GM19043 (cell line): ENCODE results near the gene FRMD1.

Source experiments
- ATAC-seq: cut with Tn5 transposase; IDR thresholded peaks from one replicate; pipeline ENCODE4 v1.9.1; 2021; ENCODE audit warnings: low read depth; ENCODE audit not compliant: unreplicated experiment

FRMD1 gene

DNA sequence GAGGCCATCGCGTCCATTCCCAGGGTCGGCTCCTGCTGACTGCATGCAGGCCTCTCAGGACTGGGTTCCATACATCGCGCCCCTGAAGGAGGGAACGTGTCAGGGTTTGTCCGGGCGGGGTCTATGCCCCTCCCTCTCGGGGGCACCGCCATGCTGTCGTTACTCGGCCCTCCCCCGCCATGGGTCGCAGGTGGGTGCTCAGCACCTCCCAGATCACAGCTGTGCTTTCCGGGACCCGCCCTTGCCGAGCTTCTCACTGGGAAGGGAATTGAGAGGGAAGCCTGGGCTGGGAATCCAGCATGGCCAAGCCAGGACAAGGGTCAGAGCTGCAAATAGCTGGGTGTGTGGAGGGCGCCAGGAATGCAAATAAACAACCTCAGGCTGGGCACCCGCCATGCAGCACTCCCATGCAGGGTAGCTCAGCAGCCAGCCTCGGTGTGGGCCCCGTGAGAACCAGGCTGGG is at the start of gene FRMD1:
FRMD1 (minus strand) TSS at position 270 of the 463 bp plus-strand sequence; CDS start at position 152, 118 bp downstream.
- no peak for ATAC-seq

DNA sequence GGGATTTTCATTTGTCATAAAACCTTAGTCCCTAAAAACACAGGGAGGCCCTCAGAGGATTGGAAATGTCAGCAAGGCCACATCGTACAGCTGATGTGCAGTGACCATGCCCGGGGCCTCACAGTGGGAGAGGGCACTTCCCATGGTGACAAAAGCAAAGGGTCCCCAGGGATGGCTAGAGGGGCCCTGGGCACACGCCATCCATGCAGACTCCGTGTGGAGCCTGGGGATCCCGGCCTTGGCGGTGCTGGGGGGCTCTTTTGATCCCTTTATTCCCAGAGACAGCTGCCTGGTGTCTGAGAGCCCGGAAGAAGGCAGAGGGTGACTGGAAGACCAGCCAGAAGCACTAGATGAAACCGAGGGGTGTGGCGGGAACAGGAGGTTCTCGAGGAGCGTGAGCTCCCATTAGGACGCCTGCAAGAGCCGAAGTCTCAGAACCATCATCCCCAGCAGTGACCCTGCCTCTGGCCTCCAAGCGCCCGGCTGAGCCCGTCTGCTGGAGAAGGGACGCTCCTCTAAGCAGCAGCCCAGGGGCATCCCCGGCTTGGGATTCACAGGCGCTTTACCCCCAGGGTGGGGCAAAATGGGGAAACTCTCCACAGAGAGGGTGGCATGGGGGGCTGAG is 49.1 kb upstream of the FRMD1 start:
- ATAC-seq = no peak

DNA sequence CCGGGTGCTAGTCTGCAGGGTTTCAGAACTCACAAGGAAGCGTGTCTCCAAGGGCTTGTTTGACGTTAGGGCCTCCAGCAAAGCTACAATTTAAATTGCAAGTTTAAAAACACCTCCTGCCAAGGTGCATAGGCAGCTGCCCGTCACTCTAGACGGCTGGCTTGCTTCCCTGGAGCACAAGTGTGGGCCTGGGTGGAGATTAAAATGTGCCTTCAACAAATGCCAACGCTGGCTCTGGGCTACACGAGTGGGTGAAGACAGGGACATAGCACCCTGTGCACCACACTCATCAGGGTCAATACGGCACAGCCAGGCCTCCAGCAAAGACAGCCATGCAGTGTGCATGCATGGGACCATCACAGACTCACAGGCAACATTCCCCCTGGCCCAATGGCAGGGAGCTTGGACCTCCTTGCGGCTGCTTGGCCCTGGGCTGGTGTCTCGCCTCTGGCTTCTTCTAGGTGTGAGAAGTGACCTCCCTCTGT is 48.4 kb upstream of the FRMD1 start:
- no peak for ATAC-seq

DNA sequence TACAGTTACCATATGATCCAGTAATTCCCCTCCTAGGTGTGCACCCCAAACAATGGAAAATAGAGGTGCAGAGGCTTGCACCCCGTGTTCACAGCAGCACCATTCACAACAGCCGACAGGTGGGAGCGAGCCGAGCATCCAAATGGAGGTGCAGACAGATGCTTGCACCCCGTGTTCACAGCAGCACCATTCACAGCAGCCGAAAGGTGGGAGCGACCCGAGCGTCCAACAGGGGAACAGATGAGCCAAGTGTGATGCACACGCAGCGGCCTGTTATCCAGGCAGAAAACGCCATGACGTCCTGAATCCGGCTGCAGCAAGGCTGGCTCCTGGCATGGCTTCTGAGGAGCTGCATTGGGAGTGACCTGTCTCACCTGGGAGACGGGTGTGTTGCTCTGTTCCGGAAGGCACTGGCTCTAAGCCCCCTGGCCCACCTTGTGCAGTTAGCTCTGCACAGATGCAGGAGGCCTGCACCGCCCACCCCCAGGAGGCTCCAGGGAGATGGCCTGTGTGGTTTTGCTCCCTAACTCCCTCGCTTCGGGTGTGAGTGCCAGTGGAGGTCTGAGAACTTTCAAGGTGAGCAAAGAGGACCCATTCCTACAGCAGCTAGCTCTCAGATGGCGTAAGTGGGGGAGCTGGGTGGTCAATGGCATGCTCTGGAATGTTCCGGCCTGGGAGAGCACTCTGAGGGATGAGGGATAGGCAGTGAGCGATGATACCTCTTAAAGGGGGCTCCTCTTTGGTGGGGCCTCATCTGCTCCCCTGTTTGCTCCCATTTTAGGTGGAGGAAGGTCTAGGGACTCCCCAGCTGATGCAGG is 47.8 kb upstream of the FRMD1 start:
- no peak for ATAC-seq

DNA sequence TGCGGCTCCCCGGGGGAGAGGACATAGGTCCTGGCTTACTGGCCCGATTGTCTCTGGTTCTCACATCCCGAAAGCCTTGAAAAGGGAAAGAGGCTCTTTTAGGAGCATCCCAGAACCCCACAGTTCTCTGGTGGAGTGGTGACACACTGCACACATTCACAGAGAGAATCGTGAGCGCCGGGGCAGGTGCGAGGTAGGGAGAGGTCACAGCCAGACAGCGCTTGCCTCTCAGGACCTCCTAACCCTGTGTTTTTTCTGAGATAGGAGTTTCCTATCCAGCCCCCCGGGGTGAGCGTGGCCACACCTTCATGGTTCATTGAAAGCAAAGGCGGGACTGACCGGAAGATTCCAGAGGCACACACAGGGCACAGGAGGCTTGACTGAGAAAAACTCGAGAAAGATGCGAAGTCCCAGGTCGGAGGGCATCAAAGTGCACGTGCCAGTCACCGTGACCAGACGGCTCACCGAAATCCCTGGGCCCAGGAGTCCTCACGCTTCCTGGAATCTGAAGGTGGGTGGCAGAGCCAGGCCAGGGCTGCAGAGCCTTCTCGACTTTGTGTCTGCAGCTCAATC is 46.5 kb upstream of the FRMD1 start:
- ATAC-seq = no peak

DNA sequence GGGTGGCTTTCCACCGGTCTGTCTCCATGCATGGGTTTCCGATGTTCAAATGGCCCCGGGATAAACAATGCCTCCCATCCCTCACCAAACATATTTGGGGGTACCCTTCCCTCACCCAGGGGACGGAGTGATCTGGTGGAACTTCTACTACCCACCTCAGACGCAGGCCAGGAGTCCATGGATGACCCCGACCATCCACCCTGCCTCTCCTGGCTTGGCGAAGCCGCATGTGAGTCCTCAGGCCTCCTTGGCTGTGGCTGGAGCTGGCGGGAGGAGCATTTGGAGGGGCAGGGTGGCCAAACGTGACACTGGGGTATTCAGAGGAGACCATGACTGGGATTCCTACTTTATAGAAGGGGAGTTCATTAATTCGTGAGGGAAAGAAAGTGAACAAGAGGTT is 45.9 kb upstream of the FRMD1 start:
- ATAC-seq = no peak

DNA sequence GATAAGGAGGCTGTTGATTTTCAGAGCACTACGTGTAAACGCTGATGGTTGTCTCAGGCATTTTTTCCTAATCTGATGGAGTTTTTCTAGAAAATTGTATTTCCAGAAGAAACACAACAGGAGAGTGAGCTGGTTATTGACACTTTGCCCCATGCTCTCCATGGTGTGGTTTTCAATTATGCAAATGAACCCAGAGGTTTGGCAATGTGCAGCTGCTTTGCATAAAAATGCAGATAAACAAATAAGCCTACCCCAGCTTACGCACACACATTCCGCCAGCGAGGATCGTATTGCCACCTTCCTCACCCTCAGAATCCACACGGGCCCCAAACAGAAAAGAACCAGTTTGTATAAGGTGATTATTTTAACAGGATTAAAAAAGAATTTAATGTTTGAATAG is 45.1 kb upstream of the FRMD1 start:
- no peak for ATAC-seq

DNA sequence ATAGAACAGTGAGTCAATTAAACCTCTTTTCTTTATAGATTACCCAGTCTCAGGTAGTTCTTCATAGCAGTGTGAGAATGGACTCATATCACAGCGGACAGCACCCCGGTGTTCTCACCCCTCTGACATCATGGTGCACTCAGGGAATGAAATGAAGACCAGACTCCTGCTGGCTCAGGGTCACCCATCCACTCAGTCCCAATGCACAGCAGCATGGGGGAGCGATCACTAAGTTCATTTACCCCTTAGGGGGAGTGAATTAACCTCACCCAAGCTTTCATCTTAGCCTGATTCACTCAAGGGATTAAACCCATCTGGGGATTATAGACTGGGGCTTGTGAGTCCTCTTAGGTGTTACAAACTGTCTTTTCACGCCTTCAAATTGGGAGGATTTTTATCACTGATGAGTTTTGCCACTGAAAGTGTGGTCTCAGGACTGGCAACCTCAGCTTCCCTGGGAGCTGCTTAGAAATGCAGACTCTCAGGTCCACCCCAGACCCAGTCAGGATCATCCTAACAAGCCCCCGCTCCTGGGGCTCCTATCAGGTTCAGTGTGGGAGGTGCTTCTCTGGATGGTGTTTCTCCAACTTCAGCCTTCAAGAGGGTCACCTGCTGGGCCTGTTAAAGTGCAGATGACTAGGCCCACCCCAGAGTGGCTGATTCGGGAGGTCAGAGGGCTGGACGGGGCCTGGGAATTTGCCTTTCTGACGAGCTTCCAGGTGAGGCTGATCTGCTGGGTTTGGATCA is 44.3 kb upstream of the FRMD1 start:
- ATAC-seq = no peak

DNA sequence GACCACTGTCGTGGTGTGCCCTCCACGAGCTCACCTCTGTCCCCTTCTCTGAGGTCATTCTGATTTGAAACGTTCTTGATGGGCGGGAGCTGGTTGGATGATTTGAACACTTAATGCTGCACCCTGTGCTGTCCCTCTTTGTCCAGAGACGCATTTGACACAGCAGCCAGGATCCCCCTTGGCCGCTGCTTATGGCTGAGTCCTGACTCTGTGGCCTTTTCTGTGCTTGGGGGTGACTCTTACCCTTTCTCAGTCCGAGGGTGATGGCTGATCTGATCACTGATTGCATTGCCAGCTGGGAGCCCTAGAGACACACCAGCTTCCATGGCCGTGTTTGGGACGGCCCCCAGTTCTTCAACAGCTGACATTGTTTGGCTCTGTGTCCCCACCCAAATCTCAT is 43.5 kb upstream of the FRMD1 start:
- no peak for ATAC-seq

DNA sequence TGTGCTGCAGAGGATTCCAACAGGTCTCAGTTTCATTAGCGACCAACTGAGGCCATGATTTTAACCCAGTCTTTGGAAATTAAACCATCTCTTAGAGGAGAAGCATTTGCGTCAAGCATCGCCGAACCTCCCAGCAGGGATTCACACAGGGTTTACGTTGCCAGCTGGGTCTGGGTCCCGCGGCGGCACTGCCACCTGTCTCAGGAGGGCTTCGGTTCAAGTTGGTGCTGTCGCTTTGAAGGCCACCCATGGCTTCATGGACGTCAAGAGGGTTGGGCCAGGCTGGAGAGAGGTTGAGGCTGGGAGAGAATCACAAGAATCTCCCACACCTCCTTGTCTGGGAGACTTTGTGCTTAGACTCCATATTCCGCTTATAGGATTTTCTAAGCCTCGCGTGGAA is 43.0 kb upstream of the FRMD1 start:
- ATAC-seq = no peak

DNA sequence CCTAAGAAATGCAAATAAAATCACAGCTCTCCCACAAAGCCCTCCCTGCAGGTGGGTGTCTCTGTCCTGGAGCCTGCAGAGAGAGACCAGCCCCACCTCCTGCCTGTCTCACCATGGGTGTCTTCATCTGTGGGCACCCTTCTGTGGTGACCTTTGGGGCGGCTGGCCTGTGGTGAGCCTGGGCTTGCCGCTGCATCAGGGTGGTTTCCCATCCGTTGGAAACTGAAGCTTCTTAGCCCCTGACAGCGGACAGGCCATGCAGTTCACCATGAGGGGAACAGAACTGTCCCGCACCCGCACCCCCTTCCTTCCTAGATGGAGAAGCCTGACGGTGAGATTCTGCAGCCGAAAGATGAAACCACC is 42.3 kb upstream of the FRMD1 start:
- ATAC-seq = no peak

DNA sequence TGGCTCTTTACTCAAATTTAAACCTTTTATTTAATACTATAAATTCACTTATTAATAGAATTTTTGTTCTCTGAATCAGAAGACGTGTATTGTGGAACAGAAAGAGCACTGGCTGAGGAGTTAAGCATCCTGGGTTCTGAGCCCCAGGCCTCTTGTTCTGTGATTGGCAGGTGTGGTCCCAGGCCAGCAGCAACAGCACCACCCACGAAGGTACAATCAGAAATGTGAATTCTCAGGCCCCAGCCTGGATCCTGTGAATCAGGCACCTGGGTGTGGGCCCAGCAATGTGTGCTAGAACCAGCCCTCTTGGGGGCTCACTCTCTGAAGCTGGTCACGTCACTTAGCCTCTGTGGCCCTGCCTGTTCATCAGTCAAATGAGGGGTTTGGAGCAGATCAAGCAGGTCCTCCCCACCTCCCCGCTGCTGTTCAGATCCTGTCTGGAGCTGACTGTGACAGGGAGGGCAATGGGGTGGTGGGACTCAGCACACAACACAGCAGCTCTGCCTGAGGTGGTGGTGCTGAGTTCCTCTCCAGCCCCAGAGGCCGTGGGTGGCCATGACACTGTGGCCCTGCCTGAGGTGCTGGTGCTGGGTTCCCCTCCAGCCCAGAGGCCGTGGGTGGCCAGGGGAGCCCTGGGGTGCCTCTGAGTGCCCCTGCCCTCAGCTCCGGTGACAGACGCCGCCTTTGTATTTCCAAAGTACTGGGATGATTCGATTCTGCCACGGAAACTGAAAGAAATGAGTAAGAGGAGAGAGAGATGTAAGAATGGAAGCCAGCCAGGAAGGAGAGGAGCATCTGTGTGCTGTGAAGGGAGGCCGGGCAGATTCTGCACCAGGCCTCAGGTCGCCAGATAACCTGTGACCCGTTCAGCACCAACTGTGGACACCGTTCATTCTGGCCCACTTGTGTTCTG is 41.6 kb upstream of the FRMD1 start:
- ATAC-seq = no peak

DNA sequence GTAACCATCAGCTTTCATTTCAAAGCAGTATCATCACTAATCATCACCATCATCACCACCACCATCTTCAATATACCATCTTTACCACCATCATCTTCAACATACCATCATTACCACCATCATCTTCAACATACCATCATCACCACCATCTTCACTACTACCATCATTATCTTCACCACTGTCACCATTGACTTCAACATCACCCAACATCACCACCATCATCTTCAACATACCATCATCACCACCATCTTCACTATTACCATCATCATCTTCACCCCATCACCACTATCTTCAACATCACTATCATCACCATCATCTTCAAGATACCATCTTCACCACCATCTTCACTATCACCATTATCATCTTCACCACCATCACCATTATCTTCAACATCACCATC is 40.5 kb upstream of the FRMD1 start:
- ATAC-seq = no peak

DNA sequence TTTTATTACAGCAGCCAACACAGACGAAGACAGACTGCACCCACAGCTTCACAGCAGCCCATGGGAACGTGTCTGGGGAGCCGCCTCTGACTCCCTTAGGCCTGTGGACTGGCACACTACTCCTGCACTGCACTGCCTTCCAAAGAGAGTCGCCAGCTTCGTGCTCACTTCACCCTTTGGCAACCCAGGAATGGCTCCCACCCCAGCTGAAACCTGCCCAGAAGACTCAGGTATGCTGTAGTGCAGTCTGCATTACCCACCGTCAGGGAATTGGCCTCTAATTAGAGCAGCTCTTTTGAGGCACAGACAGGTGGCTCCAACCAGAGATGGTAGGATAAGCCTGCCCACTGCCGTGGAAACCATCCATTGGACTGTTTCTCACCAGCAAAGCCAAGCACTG is 39.9 kb upstream of the FRMD1 start:
- no peak for ATAC-seq

DNA sequence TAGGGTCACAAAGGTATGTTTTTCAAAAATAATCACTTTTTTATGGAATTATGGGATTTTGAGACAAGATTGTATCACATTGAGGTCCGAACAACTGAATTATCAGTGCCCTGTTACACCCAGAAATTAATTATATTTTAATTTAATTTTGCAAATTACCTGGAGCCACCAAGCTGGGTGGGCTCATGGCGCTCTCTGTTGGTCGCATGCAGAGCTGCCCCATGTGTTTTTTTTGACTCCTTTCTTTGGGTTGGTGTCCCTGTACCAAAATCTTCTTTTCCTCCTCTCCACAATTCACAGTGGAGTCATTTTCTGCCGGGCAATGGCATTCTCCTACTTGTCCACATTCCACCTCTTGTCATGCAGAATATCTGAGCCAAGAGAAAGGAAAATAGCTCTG is 38.9 kb upstream of the FRMD1 start:
- no peak for ATAC-seq

DNA sequence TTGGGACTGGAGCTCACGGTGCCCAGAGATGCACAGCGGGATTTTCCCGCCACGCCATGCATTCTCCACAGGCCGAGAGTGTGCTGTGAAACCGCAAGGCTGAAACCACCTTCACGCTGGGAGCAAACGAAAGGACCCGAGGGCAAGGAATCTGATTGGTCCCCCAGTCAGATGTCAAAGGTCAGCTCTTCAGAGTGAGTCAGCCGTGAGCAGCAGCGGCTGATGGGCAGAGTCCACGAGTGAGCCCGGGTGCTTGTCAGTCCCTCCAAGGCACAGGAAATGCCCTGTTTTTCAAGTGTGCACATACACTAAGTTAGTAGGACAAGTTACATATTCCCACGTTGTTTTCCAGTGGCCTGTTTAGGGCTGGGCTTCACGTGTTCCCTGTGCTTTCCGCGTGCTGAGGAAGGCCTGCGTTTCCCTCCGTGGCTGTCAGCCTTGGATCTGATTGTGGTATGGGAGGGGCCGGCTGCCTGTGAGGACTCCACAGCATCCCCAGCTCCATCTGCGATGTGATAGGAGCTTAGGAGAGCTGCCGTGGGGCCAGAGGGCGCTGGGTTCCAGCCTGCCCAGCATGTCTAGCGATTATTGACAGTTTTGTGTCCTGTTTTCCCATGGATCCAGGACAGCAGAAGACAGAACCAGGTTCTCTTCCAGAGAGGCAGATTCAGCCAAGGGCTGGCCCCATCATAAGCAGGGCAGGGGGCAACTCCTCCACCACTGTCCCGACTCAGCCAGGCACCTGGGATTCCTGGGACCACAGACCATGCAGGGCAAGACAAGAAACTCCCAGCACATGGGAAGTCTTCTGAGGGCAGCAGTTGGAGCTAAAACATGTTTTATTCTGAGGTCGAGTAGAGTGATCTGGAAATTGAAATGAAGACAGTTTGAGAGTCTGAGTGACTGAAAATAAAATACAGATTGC is 38.2 kb upstream of the FRMD1 start:
- no peak for ATAC-seq

DNA sequence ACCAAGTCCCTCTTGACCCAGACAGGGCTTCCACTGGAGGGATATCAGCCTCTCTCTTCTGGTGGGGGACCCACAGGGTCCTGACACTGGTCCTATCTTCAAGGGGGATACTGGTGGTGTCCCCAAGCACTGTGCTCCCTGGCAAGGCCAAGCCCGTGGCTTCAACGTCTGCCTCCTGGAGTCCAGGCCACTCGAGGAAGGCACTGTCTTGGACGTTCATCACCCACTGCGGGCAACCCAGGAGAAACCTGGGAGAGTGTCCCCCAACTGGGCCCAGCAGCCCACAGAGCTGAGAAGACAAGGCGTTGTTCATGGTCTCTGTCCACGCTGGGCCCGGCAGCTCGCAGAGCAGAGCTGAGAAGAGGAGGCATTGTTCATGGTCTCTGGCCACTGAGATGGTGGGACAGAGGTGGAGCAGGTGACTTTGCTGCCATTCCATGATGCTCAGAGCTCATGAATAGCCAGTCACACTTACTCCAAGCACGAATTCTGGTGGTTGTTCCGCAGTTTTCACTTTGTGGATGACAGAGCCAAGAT is 37.5 kb upstream of the FRMD1 start:
- no peak for ATAC-seq

DNA sequence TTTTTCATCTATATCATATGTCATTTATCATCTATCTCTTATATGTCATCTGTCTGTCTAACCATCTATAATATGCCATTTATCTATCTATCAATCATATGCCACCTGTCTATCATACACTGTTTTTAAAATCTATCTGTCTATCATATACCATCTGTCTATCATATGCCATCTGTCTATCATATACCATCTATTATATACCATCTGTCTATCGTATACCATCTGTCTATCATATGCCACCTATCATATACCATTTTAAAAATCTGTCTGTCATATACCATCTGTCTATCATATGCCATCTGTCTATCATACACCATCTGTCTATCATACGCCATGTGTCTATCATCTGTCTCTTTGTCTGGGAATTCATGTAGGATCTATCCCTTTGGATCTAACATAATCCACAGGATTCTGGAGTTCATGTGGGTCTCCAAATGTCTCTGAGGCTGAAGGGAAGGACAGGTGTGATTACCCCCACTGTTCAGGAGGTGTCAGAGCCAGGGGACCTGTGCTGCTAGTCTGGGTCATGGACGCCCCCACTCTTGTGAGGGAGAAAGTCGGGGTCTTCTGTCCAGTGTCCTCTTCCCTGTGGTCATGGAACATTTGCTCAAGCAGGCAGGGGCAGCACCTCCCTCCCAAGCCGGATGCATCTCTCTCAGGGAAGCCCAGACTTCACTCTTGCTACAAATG is 36.9 kb upstream of the FRMD1 start:
- ATAC-seq = no peak
